ENCODE measurements around the gene ENGASE.

Gene ENGASE

GRCh38 chr17:79079421-79080200 lies 5.0 kb downstream of the ENGASE start:
- no peak for DNase-seq (ENCODE audit: low read depth in 2 of 2)

GRCh38 chr17:79080349-79080748 lies 5.7 kb downstream of the ENGASE start:
- no peak for DNase-seq (ENCODE audit: low read depth in 2 of 2)

GRCh38 chr17:79080761-79081290 lies 6.2 kb downstream of the ENGASE start:
- DNase-seq (ENCODE audit: low read depth in 2 of 2), result no peak

GRCh38 chr17:79081571-79082276 lies 7.1 kb downstream of the ENGASE start:
- DNase-seq (ENCODE audit: low read depth in 2 of 2), result no peak

- peak; percentile 29 to 38 for DNase-seq (ENCODE audit: low read depth in 2 of 2)
These were observed 7.9 kb downstream of the ENGASE start for GRCh38 chr17:79082311-79083190.

GRCh38 chr17:79083191-79083971 lies 8.8 kb downstream of the ENGASE start:
- DNase-seq (ENCODE audit: low read depth in 2 of 2), result no peak

GRCh38 chr17:79084291-79085153 lies 9.9 kb downstream of the ENGASE start:
- DNase-seq (ENCODE audit: low read depth in 2 of 2), result no peak

- no peak for DNase-seq (ENCODE audit: low read depth in 2 of 2)
These were observed 10.7 kb downstream of the ENGASE start for GRCh38 chr17:79085154-79085920.

- DNase-seq (ENCODE audit: low read depth in 2 of 2), result no peak
These were observed 11.4 kb downstream of the ENGASE start for GRCh38 chr17:79085921-79086551.

- DNase-seq (ENCODE audit: low read depth in 2 of 2), result no peak
These were observed 12.2 kb downstream of the ENGASE start for GRCh38 chr17:79086609-79087427.

GRCh38 chr17:79087428-79088143 lies 13.0 kb downstream of the ENGASE start:
- DNase-seq (ENCODE audit: low read depth in 2 of 2), result peak; percentile 61 to 82

- no peak for DNase-seq (ENCODE audit: low read depth in 2 of 2)
These were observed 13.8 kb downstream of the ENGASE start for GRCh38 chr17:79088247-79088996.

- no peak for DNase-seq (ENCODE audit: low read depth in 2 of 2)
These were observed 14.3 kb downstream of the ENGASE start for GRCh38 chr17:79088997-79089328.

GRCh38 chr17:79089720-79090442 lies 15.3 kb downstream of the ENGASE start:
- no peak for DNase-seq (ENCODE audit: low read depth in 2 of 2)

GRCh38 chr17:79090443-79091225 lies 16.0 kb downstream of the ENGASE start:
- DNase-seq (ENCODE audit: low read depth in 2 of 2), result no peak

All from stimulated activated CD4-positive, alpha-beta T cell treated with anti-CD3 and anti-CD28 coated beads, Interleukin-4, amount 100 ng/mL, for 48 hours (primary cell).